ENCODE results near the gene TMTC2.

DNA sequence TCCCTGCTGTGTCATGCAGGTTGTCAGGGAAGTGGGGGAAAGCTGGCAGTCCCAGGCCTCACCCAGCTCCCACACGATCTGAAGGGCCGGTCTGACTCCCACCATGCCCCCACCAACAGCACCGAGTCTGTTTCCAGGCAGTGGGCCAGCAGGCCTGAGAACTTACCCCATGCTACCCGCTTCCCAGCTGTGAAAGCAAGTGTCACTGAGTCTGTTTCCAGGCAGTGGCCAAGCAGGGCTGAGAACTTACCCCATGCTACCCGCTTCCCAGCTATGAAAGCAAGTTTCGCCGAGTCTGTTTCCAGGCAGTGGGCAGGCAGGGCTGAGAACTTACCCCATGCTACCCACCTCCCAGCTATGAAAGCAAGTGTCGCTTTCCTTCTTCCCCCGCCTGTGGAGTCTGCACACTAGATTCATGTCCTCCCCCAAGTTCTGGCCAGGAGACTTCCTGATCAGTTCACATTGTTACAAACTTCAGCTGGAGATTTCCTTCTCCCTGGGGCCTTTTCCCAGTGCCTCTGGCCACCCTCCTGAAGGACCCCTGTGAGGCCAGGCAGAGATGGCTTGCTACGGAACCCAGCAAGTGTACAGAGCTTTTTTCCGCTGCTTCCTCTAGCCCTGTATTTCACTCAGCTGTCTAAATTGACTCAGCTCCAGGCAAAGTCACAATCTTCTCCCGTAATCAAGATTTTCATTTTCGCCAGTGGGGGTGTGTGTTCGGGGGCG is 435.4 kb downstream of the TMTC2 start:
- TF ChIP-seq, protein P1, sequence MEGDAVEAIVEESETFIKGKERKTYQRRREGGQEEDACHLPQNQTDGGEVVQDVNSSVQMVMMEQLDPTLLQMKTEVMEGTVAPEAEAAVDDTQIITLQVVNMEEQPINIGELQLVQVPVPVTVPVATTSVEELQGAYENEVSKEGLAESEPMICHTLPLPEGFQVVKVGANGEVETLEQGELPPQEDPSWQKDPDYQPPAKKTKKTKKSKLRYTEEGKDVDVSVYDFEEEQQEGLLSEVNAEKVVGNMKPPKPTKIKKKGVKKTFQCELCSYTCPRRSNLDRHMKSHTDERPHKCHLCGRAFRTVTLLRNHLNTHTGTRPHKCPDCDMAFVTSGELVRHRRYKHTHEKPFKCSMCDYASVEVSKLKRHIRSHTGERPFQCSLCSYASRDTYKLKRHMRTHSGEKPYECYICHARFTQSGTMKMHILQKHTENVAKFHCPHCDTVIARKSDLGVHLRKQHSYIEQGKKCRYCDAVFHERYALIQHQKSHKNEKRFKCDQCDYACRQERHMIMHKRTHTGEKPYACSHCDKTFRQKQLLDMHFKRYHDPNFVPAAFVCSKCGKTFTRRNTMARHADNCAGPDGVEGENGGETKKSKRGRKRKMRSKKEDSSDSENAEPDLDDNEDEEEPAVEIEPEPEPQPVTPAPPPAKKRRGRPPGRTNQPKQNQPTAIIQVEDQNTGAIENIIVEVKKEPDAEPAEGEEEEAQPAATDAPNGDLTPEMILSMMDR (IDR thresholded peaks at IDR 0.05) = no peak
- TF ChIP-seq POLR2A (IDR thresholded peaks at IDR 0.05) = no peak
